ENCODE measurements around the gene ADAMTS17.

Gene ADAMTS17

DNA sequence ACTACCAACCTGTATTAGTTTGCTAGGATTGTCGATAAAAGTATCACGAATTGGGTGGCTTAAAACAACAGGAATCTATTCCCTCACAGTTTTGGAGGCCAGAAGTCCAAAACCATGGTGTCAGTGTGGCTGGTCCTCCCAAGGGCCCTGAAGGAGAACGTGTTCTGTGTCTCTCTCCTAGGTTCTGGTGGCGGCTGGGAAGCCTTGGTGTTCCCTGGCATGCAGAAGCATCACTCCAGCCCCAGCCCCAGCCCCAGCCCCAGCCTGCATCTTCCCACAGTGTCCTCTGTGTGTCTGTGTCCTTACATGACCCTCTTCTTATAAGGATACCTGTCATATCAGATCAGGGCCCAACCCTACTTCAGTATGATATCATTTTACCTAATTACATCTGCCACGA lies 336.1 kb downstream of the ADAMTS17 start:
- TF ChIP-seq MAX (IDR thresholded peaks at IDR 0.05) (no peak), EGR1 (IDR thresholded peaks at IDR 0.05) (no peak), CREB1 (IDR thresholded peaks at IDR 0.05; ENCODE audit: low read depth) (no peak), NFIC (IDR thresholded peaks at IDR 0.05) (no peak), YY1 (IDR thresholded peaks at IDR 0.05; ENCODE audit: low read depth) (no peak), ZBTB7A (IDR thresholded peaks at IDR 0.05; ENCODE audit: low read depth) (no peak), EP300 (IDR thresholded peaks at IDR 0.05; ENCODE audit: borderline replicate concordance) (no peak)
- TF ChIP-seq, protein P1, sequence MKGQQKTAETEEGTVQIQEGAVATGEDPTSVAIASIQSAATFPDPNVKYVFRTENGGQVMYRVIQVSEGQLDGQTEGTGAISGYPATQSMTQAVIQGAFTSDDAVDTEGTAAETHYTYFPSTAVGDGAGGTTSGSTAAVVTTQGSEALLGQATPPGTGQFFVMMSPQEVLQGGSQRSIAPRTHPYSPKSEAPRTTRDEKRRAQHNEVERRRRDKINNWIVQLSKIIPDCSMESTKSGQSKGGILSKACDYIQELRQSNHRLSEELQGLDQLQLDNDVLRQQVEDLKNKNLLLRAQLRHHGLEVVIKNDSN (IDR thresholded peaks at IDR 0.05): no peak
- TF ChIP-seq, protein P2, sequence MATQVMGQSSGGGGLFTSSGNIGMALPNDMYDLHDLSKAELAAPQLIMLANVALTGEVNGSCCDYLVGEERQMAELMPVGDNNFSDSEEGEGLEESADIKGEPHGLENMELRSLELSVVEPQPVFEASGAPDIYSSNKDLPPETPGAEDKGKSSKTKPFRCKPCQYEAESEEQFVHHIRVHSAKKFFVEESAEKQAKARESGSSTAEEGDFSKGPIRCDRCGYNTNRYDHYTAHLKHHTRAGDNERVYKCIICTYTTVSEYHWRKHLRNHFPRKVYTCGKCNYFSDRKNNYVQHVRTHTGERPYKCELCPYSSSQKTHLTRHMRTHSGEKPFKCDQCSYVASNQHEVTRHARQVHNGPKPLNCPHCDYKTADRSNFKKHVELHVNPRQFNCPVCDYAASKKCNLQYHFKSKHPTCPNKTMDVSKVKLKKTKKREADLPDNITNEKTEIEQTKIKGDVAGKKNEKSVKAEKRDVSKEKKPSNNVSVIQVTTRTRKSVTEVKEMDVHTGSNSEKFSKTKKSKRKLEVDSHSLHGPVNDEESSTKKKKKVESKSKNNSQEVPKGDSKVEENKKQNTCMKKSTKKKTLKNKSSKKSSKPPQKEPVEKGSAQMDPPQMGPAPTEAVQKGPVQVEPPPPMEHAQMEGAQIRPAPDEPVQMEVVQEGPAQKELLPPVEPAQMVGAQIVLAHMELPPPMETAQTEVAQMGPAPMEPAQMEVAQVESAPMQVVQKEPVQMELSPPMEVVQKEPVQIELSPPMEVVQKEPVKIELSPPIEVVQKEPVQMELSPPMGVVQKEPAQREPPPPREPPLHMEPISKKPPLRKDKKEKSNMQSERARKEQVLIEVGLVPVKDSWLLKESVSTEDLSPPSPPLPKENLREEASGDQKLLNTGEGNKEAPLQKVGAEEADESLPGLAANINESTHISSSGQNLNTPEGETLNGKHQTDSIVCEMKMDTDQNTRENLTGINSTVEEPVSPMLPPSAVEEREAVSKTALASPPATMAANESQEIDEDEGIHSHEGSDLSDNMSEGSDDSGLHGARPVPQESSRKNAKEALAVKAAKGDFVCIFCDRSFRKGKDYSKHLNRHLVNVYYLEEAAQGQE (IDR thresholded peaks at IDR 0.05; ENCODE audit: low read depth): no peak

- TF ChIP-seq TEAD4 (IDR thresholded peaks at IDR 0.05): no peak
- no peak for TF ChIP-seq NFIC (IDR thresholded peaks at IDR 0.05)
- TF ChIP-seq TCF12 (IDR thresholded peaks at IDR 0.05; ENCODE audit: low read depth): no peak
- TF ChIP-seq YY1 (IDR thresholded peaks at IDR 0.05; ENCODE audit: low read depth): no peak
- TF ChIP-seq FOXM1 (IDR thresholded peaks at IDR 0.05; ENCODE audit: borderline replicate concordance, low read depth): no peak
- TF ChIP-seq TAF1 (IDR thresholded peaks at IDR 0.05; ENCODE audit: low read depth): no peak
- TF ChIP-seq, protein P1 (IDR thresholded peaks at IDR 0.05): no peak
- no peak for TF ChIP-seq ZBTB7A (IDR thresholded peaks at IDR 0.05; ENCODE audit: low read depth)
- TF ChIP-seq EGR1 (IDR thresholded peaks at IDR 0.05): no peak
- no peak for TF ChIP-seq CREB1 (IDR thresholded peaks at IDR 0.05; ENCODE audit: low read depth)
- no peak for TF ChIP-seq EP300 (IDR thresholded peaks at IDR 0.05; ENCODE audit: borderline replicate concordance)
These were observed 336.8 kb downstream of the ADAMTS17 start for GRCh38 chr15:100005013-100005412.

GRCh38 chr15:100002787-100003536 lies 338.8 kb downstream of the ADAMTS17 start:
- TF ChIP-seq, protein P2 (IDR thresholded peaks at IDR 0.05; ENCODE audit: low read depth): no peak
- no peak for TF ChIP-seq FOXM1 (IDR thresholded peaks at IDR 0.05; ENCODE audit: borderline replicate concordance, low read depth)
- no peak for TF ChIP-seq TCF12 (IDR thresholded peaks at IDR 0.05; ENCODE audit: low read depth)
- no peak for TF ChIP-seq CREB1 (IDR thresholded peaks at IDR 0.05; ENCODE audit: low read depth)
- no peak for TF ChIP-seq RAD21 (IDR thresholded peaks at IDR 0.05; ENCODE audit: low read depth)
- TF ChIP-seq, protein P1 (IDR thresholded peaks at IDR 0.05): no peak
- no peak for TF ChIP-seq NFIC (IDR thresholded peaks at IDR 0.05)
- no peak for TF ChIP-seq TEAD4 (IDR thresholded peaks at IDR 0.05)
- no peak for TF ChIP-seq TAF1 (IDR thresholded peaks at IDR 0.05; ENCODE audit: low read depth)
- no peak for TF ChIP-seq EGR1 (IDR thresholded peaks at IDR 0.05)
- no peak for TF ChIP-seq MAX (IDR thresholded peaks at IDR 0.05)
- TF ChIP-seq ZBTB7A (IDR thresholded peaks at IDR 0.05; ENCODE audit: low read depth): no peak
- TF ChIP-seq CEBPB (IDR thresholded peaks at IDR 0.05): no peak

DNA sequence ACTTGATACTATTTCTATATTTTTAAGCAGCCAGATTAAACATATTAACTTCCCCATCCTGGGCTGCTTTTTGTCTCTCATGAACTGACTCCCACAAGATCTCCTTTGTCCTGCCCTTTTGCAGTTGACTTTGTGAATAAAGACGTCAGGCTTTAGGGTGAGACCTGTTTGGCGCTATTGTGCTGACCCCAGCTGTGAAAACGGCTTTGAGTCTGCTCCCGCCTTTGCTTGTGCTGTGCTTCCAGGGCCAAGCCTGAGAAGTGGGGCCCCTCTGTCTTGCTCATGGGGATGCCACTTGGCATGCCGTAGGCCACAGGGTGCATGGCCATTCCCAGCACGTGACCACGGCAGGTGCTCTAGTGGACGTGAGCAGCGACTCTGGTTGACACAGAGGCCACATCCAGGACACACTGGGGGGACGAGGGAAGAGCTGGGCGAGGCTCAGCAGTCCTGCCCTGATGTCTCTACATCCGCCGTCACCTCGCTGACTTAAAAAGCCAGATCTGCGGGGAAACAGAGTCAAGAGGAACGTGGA lies 339.6 kb downstream of the ADAMTS17 start:
- TF ChIP-seq RAD21 (IDR thresholded peaks at IDR 0.05; ENCODE audit: low read depth) (no peak), TEAD4 (IDR thresholded peaks at IDR 0.05) (no peak), TAF1 (IDR thresholded peaks at IDR 0.05; ENCODE audit: low read depth) (no peak), EP300 (IDR thresholded peaks at IDR 0.05; ENCODE audit: borderline replicate concordance) (no peak), TCF12 (IDR thresholded peaks at IDR 0.05; ENCODE audit: low read depth) (no peak), NFIC (IDR thresholded peaks at IDR 0.05) (no peak), FOXM1 (IDR thresholded peaks at IDR 0.05; ENCODE audit: borderline replicate concordance, low read depth) (no peak), CEBPB (IDR thresholded peaks at IDR 0.05) (no peak), ZBTB7A (IDR thresholded peaks at IDR 0.05; ENCODE audit: low read depth) (no peak), YY1 (IDR thresholded peaks at IDR 0.05; ENCODE audit: low read depth) (no peak), CREB1 (IDR thresholded peaks at IDR 0.05; ENCODE audit: low read depth) (no peak)
- TF ChIP-seq, protein P1 (IDR thresholded peaks at IDR 0.05): no peak
- TF ChIP-seq, protein P2 (IDR thresholded peaks at IDR 0.05; ENCODE audit: low read depth): no peak

Data from Ishikawa (cell line).